AML-193 (cell line): ENCODE data around the gene ABCC8.
A peak's percentile ranks its signal among the peaks of the same experiment; 100 is the strongest.

ENCODE experiments used
- DNase-seq, 2 experiments: peaks; one replicate each; lab custom pipeline; 2025; lab: John Stamatoyannopoulos, UW

ABCC8 gene

GRCh38 chr11:17505146-17505545 is 28.5 kb upstream of the ABCC8 start:
- DNase-seq: no peak

DNA sequence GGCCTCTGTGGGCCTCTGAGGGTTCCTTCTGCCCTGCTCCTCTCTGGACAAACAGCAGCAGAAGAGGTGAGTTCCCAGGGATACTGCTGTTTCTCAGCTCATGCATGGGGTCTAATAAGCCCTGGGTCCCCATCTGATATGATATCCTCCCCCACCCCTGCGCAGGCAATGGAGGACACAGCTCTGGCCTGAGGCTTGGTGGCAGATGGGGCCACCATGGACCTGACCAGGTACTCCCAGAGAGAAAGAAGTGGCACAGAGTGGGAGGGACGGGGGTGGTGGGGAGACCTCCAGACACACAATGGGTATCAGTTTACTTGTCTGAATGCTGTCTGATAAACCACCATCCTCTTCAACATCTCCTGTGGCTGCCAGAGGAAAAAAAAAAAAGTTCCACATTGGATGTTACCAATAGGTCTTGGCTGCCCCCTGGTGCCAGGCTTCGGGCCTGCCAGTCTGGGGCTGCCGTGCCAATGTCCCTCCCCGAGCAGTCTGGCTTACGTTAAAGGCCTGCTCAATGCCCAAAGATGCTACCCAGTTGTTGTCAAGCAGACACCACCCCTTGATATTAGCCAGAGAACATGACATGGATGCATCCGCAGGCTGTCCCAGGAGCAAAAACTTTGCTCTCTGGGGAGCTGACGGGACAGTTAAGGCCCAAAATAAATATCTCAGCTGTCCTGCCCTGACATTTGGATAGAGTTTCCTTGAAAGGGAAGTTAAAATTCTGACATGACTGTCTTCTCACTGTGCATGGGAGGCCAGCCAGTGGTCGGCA is 27.9 kb upstream of the ABCC8 start:
- peak; percentile 65 to 70 for DNase-seq

DNA sequence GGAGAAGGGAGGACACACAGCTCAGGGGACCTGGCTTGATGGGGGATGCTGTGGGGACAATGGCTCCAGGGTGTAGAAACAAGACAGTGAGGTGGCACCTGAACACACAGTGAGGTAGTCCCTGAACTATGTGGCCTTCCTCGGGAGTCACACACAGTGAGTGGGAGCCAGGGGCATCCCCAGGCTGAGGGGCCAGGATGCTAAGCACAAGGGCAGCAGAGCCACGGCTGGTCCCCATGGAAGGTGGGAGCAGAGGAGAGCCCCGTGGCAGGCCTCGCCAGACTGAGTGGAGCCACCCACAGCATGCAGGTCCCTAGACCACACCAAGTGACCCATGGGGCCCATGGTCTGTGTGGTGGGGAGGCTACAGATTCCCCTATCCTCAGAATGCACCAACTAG is 26.0 kb upstream of the ABCC8 start:
- DNase-seq: no peak

DNA sequence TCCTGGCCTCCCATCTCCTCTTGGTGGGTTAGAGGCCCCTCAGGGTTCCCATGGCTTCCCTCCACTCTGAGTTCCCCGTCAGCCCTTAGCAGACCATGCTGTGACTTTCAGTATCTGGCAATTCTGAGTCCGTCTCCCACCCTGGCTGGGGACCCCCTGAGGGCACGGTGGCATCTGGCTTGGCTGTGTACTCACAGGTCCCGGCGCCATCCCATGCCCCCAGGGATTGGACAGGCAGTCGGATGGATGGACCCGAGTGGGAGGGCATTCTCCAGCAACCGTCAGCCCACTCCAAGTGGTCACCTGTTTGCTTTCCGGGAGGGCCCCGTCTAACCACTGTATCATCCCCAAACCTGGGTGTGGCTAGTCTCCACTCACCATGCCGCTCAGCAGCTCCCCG is 24.0 kb upstream of the ABCC8 start:
- DNase-seq: no peak

- no peak for DNase-seq
These were observed 21.8 kb upstream of the ABCC8 start for GRCh38 chr11:17498475-17498874.

DNA sequence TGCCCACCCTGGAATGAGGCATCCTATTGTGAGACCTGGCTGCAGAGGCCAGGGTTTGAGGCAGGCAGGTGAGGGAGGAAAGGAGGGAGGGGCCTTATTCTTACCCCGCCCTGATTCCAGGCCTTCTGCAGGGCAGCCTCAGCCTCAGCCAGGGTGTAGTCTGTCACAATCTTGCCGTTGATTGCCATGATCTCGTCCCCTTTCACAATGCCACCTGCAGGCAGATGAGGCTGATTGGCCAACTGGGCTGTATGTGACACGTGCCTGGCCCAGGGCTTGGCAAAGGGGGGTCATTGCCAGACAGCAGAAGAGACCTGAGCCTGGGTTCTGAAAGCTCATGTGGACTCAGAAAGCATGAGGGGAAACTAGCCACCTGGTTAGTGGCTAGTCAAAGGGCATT is 21.4 kb upstream of the ABCC8 start:
- peak; percentile 51 to 56 for DNase-seq

- DNase-seq: no peak
These were observed 19.8 kb upstream of the ABCC8 start for GRCh38 chr11:17496406-17496805.

GRCh38 chr11:17494019-17494418 is 17.4 kb upstream of the ABCC8 start:
- no peak for DNase-seq

- no peak for DNase-seq
These were observed 14.3 kb upstream of the ABCC8 start for GRCh38 chr11:17490938-17491337.

- no peak for DNase-seq
These were observed 13.6 kb upstream of the ABCC8 start for GRCh38 chr11:17490232-17490631.

- DNase-seq: no peak
These were observed 13.1 kb upstream of the ABCC8 start for GRCh38 chr11:17489751-17490150.

DNA sequence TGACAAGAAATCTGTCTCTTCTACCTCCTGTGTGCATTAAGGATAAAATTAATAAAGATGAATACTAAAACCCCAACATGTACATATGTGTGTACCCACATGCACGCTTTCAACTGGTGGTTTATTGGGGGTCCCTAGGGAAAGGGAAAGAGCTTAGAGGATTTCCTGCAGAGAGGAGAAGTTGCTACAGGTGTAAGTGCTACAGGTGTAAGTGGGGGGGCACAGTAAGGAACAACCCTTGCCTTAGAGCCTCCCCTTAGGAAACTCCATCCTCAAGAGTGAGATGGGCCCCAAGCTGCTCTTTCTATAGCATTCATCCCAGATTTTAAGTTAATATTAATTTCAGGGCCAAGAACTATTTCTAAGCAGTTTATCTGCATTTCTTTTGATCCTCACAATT is 11.9 kb upstream of the ABCC8 start:
- DNase-seq: no peak

DNA sequence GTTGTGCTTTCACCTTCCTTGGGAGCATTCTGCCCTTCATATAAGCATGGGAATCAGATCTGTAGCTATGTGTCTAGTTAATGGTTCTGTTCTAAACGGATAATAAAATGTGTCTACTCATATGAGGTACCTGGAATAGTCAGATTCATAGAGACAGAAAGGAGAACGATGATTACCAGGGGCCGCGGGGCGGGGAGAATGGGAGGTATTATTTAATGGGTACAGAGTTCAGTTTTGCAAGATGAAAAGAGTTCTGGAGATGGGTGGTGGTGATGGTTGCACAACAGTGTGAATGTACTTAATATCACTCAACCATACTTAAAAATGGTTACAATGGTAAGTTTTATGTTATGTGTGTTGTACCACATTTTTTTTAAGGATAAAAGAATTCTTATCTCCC is 10.0 kb upstream of the ABCC8 start:
- DNase-seq: no peak

DNA sequence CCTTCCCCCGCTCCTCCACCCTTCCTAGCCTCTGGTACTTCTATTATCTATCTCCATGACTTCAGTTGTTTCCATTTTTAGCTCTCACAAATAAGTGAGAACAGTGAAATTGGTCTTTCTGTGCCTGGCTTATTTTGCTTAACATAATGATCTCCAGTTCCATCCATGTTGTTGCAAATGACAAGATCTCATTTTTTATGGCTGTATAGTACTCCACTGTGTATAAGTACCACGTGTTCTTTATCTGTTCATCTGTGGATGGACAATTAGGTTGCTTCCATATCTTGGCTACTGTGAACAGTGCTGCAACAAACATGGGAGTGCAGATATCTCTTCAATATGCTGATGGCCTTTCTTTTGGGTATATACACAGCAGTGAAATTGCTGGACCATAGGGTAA is 6.9 kb upstream of the ABCC8 start:
- DNase-seq: no peak

GRCh38 chr11:17481905-17482304 is 5.3 kb upstream of the ABCC8 start:
- DNase-seq: no peak

DNA sequence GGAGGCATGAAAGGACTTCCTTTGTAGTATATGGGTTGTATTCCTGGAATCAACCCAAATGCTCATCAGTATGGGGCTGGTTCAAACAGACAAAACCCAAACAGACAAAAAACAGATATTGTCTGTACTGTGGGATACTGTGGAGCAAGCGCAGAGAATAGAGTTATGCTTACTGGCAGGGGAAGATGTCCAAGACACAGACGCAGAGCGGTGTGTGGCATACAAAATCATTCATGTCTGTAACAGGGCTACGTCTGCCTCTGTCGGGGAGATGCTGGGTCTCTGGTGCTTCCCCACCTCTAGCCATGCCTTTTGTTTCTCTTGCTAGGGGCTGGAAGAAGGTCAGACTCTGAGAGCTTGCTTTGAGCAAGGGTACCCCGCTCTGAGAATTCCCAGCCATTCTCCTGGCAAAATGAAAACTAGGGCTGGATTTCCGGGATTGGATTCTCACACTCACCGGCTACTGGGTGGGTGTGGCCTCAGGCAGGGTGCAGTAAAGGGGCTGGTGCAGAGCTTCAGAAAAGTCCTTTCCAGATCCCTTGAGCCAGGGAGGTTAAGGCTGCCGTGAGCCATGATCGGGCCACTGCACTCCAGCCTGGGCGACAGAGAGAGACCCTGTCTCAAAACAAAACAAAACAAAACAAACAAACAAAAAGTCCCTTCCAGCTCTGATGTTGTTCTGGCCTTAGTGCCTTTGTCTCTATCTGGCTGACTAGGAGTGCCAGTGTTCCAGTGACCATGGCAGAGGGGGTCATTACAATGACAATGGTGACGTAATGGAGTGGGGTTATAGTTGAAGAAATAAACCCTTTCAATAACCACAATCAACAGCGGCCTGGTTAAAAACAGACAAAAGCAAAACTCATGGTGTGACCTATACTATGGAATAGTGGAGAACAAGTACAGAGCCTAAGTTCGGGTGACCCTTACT is 2.9 kb upstream of the ABCC8 start:
- DNase-seq: no peak

DNA sequence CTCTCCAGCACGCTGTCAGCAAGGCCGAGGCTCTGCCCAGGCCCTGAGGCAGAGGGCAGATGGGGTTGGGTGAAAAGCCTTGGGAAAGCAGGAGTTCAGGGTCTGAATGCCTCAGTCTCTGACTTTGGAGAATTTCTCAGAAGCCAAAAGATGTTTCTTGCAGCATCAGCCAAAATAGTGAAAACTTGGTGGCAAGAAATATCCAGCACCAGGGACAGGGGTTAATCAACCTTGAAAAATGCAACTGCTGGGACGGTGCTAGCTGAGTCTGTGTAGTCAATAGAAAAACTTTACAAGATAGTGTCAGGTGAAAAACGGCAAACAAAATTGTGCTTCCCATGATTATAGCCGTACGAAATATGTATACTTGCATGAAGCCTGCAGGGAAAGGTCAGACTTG is 1.4 kb upstream of the ABCC8 start:
- DNase-seq: no peak

- no peak for DNase-seq
These were observed 716 bp upstream of the ABCC8 start for GRCh38 chr11:17477361-17477760.

DNA sequence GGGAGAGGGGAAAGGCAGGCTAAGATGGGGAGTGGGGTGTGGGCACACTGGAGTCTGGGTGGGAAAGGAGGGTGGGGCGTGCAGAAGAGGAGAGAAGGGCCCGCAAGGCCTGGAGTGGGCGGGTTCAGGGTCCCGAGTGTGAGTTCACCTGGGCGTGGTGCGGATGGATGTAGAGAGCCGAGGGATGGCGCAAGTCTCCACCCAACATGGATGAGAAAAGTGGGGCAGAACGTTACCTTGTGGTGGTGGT is 364 bp upstream of the ABCC8 start:
- no peak for DNase-seq

DNA sequence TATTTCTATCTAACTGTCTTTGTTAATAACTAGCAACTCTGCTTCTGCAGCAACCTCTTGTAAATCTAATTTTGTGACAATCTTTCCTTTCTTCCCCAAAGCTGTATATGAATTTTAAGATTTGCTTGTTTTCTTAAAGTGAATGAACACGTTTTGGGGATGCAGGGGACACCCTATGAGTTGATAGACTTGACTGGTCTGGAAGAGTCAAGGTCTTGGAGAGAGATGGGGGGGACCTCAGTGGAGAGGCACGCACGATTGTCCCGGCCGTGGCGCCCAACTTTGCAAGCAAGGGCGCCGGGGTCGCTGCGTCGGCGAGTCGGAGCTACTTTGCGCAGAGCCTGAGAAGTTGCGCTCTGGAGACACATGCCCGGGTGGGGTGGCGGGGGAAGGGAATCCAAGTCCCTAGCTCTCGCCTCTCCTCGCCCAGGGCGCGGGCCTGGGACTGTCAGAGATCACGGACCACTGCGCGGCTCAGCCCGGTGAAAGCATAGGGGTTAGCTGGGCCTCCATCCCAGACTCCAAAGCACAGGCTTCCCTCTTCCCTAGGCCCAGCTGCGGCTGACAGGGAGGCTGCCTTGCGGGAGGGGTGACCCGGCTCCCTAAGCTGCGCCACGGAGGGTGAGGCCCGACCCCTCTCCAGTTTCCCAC is 854 bp downstream of the ABCC8 start:
- DNase-seq: no peak

- DNase-seq: no peak
These were observed 3.4 kb downstream of the ABCC8 start for GRCh38 chr11:17473071-17473744.

GRCh38 chr11:17472467-17472866 is 4.2 kb downstream of the ABCC8 start:
- no peak for DNase-seq

DNA sequence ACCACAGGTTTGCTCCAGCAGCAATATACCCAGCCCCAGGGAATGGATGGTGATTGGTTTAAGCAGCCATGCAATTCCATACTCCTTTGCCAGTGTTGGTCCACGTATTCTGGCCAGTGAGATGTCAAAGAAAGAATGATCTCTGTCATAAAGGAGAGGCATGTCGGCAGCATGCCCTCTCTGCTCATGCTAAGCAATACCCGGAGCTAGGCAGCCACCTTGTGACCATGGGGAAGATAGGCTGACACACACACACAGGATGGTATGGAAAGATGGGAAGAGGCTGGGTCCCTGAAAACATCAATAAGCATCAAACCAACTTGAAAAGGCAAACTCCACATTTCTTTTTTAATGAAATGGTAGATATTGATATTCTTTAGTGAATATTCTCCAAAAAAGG is 5.1 kb downstream of the ABCC8 start:
- DNase-seq: no peak
